Neuronal stem cell (in vitro differentiated cells): ENCODE measurements around the gene NLRC4.
"Not testable (repeated sequence)": the region's sequence is repeated elsewhere in the genome, so short reads cannot be mapped to it uniquely, and the experiment has no call there.

ENCODE experiments used
- DNase-seq: peaks from one replicate; pipeline ENCODE4 v3.0.0-alpha.2; 2013; ENCODE audit warnings: low spot score
- H2AFZ ChIP-seq: one replicate; pipeline ENCODE4 v1.6.1; 2013; ENCODE audit warnings: mild to moderate bottlenecking, low read length, inconsistent platforms
- H2AK5ac ChIP-seq: 2 replicates; pipeline ENCODE4 v1.6.1; 2013; ENCODE audit warnings: low read depth, mild to moderate bottlenecking, inconsistent platforms, low read length, moderate library complexity, mixed read lengths
- H2BK120ac ChIP-seq: 2 replicates; pipeline ENCODE4 v1.6.1; 2013; ENCODE audit warnings: low read depth, mild to moderate bottlenecking, inconsistent platforms, low read length, moderate library complexity, mixed read lengths
- H2BK12ac ChIP-seq: one replicate; pipeline ENCODE4 v1.6.1; 2013; ENCODE audit warnings: low read length, inconsistent platforms
- H2BK15ac ChIP-seq: 2 replicates; pipeline ENCODE4 v1.6.1; 2013; ENCODE audit warnings: mild to moderate bottlenecking, low read length, inconsistent platforms, mixed read lengths
- H2BK5ac ChIP-seq: one replicate; pipeline ENCODE4 v1.6.1; 2013; ENCODE audit warnings: inconsistent platforms, mild to moderate bottlenecking, low read length, moderate library complexity
- H3K14ac ChIP-seq: one replicate; pipeline ENCODE4 v1.6.1; 2013; ENCODE audit warnings: low read length, inconsistent platforms
- H3K18ac ChIP-seq: 2 replicates; pipeline ENCODE4 v1.6.1; 2013; ENCODE audit warnings: low read length, inconsistent platforms
- H3K23ac ChIP-seq: 2 replicates; pipeline ENCODE4 v1.6.1; 2013; ENCODE audit warnings: low read depth, mild to moderate bottlenecking, mixed read lengths, low read length, inconsistent platforms; ENCODE audit not compliant: poor library complexity
- H3K27ac ChIP-seq: replicated peaks from 3 replicates; pipeline ENCODE4 v1.5.1; 2013; ENCODE audit warnings: low read length, inconsistent platforms
- H3K27me3 ChIP-seq, 3 experiments: 2 replicates each; pipeline ENCODE4 v1.6.1; 2013; ENCODE audit warnings: low read length in 3 of 3, mild to moderate bottlenecking in 2 of 3, inconsistent platforms in 1 of 3, low read depth in 1 of 3, mixed read lengths in 1 of 3, moderate library complexity in 1 of 3; ENCODE audit not compliant: control insufficient read depth in 3 of 3, insufficient read depth in 3 of 3
- H3K36me3 ChIP-seq, 2 donors: replicated peaks in 1 of 2; 2 replicates each; pipeline ENCODE4 v1.6.1; 2013; ENCODE audit warnings: low read length in 2 of 2; ENCODE audit not compliant: control insufficient read depth in 2 of 2, insufficient read depth in 2 of 2
- H3K4ac ChIP-seq: 2 replicates; pipeline ENCODE4 v1.6.1; 2013; ENCODE audit warnings: inconsistent platforms, mild to moderate bottlenecking, low read length, moderate library complexity
- H3K4me1 ChIP-seq, 2 donors: 1 replicate in 1 of 2; 2 replicates in 1 of 2; pipeline ENCODE4 v1.6.1; 2013; ENCODE audit warnings: low read length in 2 of 2, low read depth in 1 of 2; ENCODE audit not compliant: control insufficient read depth in 2 of 2, insufficient read depth in 1 of 2
- H3K4me2 ChIP-seq: one replicate; pipeline ENCODE4 v1.6.1; 2013; ENCODE audit warnings: mild to moderate bottlenecking, low read length, inconsistent platforms; ENCODE audit not compliant: insufficient read depth, poor library complexity, severe bottlenecking
- H3K4me3 ChIP-seq, 2 donors: 2 replicates each; pipeline ENCODE4 v1.5.1; 2013; ENCODE audit warnings: low read length in 2 of 2, mild to moderate bottlenecking in 2 of 2, inconsistent platforms in 1 of 2, moderate library complexity in 1 of 2
- H3K79me1 ChIP-seq: one replicate; pipeline ENCODE4 v1.6.1; 2013; ENCODE audit warnings: low read depth, mild to moderate bottlenecking, inconsistent platforms, low read length, moderate library complexity
- H3K9ac ChIP-seq: one replicate; pipeline ENCODE4 v1.6.1; 2013; ENCODE audit warnings: mild to moderate bottlenecking, low read depth, low read length, inconsistent platforms; ENCODE audit not compliant: poor library complexity
- H3K9me3 ChIP-seq, 2 donors: replicated peaks in 1 of 2; 2 replicates each; pipeline versions ENCODE3 to v1.6.1; 2013; ENCODE audit warnings: low read length in 2 of 2, mild to moderate bottlenecking in 2 of 2, inconsistent platforms in 1 of 2, low read depth in 1 of 2, mixed read lengths in 1 of 2, moderate library complexity in 1 of 2; ENCODE audit not compliant: control insufficient read depth in 2 of 2, insufficient read depth in 1 of 2
- H4K8ac ChIP-seq: one replicate; pipeline ENCODE4 v1.6.1; 2013; ENCODE audit warnings: low read depth, mild to moderate bottlenecking, inconsistent platforms, low read length, moderate library complexity
- H4K91ac ChIP-seq: one replicate; pipeline ENCODE4 v1.6.1; 2013; ENCODE audit warnings: low read length, low read depth, mild to moderate bottlenecking, inconsistent platforms; ENCODE audit not compliant: poor library complexity
- WGBS, 2 donors: extraction: QIAGEN DNeasy Blood & Tissue Kit; methylation state at CpG; one replicate each; pipeline ENCODE4 v1.1.7; 2013; ENCODE audit warnings: missing lambda C conversion rate in 2 of 2, mixed read lengths in 1 of 2; ENCODE audit not compliant: insufficient read length in 2 of 2, insufficient replicate concordance in 1 of 2; ENCODE audit errors: extremely low coverage in 2 of 2; 5-methylcytosine and 5-hydroxymethylcytosine counted together

The NLRC4 gene

GRCh38 chr2:32275790-32276189, 11.1 kb upstream of the NLRC4 start:
- DNase-seq, H3K18ac ChIP-seq, H3K14ac ChIP-seq, H2BK5ac ChIP-seq, H3K9ac ChIP-seq, H3K27me3 ChIP-seq, H3K27ac ChIP-seq, H3K4me2 ChIP-seq, H3K23ac ChIP-seq, H4K8ac ChIP-seq, H2AFZ ChIP-seq, H3K4me3 ChIP-seq, H2AK5ac ChIP-seq, H3K4ac ChIP-seq, H2BK15ac ChIP-seq, H3K9me3 ChIP-seq, H3K79me1 ChIP-seq, H2BK120ac ChIP-seq, H4K91ac ChIP-seq, H2BK12ac ChIP-seq, H3K36me3 ChIP-seq, H3K4me1 ChIP-seq: not testable (repeated sequence)
- WGBS, 2 donors, result no CpG with 5 or more reads among the region's 7 CpGs

- Histone ChIP-seq H2BK5ac (no peak overlapping the region), H2AK5ac (no peak overlapping the region), H3K14ac (no peak overlapping the region), H4K91ac (no peak overlapping the region), H2BK12ac (no peak overlapping the region), H3K4me3 (no peak overlapping the region), H3K23ac (no peak overlapping the region), H3K27me3 (no peaks in the 10 kb centered on the region), H3K79me1 (peaks cover 3% of the 10 kb centered on the region), H3K4me2 (no peak overlapping the region), H2BK15ac (no peak overlapping the region), H4K8ac (no peak overlapping the region), H3K9ac (no peak overlapping the region), H2BK120ac (no peak overlapping the region), H3K4me1 (no peaks in the 10 kb centered on the region), H3K27ac (no peak overlapping the region), H3K9me3 (no peaks in the 10 kb centered on the region), H2AFZ (no peak overlapping the region), H3K4ac (no peak overlapping the region), H3K36me3 (no peaks in the 10 kb centered on the region), H3K18ac (no peak overlapping the region)
- no peak for DNase-seq
- WGBS, 2 donors, result no CpG with 5 or more reads among the region's 2 CpGs
Measured at GRCh38 chr2:32274289-32274688, 9.6 kb upstream of the NLRC4 start.

GRCh38 chr2:32272279-32272678, 7.6 kb upstream of the NLRC4 start:
- Histone ChIP-seq H3K79me1 (no peaks in the 10 kb centered on the region), H2BK5ac (no peak overlapping the region), H2BK12ac (no peak overlapping the region), H3K23ac (no peak overlapping the region), H4K91ac (no peak overlapping the region), H3K4me2 (no peak overlapping the region), H3K4ac (no peak overlapping the region), H3K36me3 (no peaks in the 10 kb centered on the region), H3K4me1 (no peaks in the 10 kb centered on the region), H4K8ac (no peak overlapping the region), H2BK120ac (no peak overlapping the region), H2BK15ac (no peak overlapping the region), H3K18ac (no peak overlapping the region), H2AFZ (no peak overlapping the region), H3K9ac (no peak overlapping the region), H3K27ac (no peak overlapping the region), H3K14ac (no peak overlapping the region), H3K9me3 (no peaks in the 10 kb centered on the region), H3K27me3 (no peaks in the 10 kb centered on the region), H2AK5ac (no peak overlapping the region), H3K4me3 (no peak overlapping the region)
- WGBS, 2 donors, result no CpG with 5 or more reads among the region's 3 CpGs
- DNase-seq, result no peak

GRCh38 chr2:32271063-32271462, 6.4 kb upstream of the NLRC4 start:
- Histone ChIP-seq H3K18ac (no peak overlapping the region), H2BK120ac (no peak overlapping the region), H3K27ac (no peak overlapping the region), H2BK12ac (no peak overlapping the region), H2AFZ (no peak overlapping the region), H2AK5ac (no peak overlapping the region), H3K14ac (no peak overlapping the region), H4K91ac (no peak overlapping the region), H3K79me1 (no peaks in the 10 kb centered on the region), H4K8ac (no peak overlapping the region), H3K27me3 (no peaks in the 10 kb centered on the region), H3K23ac (no peak overlapping the region), H3K9me3 (no peaks in the 10 kb centered on the region), H3K4me3 (no peak overlapping the region), H3K36me3 (no peaks in the 10 kb centered on the region), H2BK5ac (no peak overlapping the region), H3K9ac (no peak overlapping the region), H2BK15ac (no peak overlapping the region), H3K4ac (no peak overlapping the region), H3K4me1 (no peaks in the 10 kb centered on the region), H3K4me2 (no peak overlapping the region)
- no peak for DNase-seq
- WGBS, 2 donors, result no CpG with 5 or more reads among the region's 2 CpGs
